Transverse colon (tissue), 4 donors: ENCODE data around the gene HLA-DRA. TPM values are rescaled to one million over a fixed set of nuclear protein-coding genes. Genes with fewer than 3 reads are reported as not detected.

Source experiments
- DNase-seq: peaks from one replicate; pipeline ENCODE4 v3.0.0-alpha.2; 2019
- H3K27ac ChIP-seq, 4 donors: fragments of 200-600 bp; sonication (generic); 2 replicates each; pipeline ENCODE4 v1.5.1; 2016 to 2018; ENCODE audit warnings: inconsistent platforms in 4 of 4
- H3K27me3 ChIP-seq: fragments of 200-600 bp; sonication (generic); 2 replicates; pipeline ENCODE4 v1.5.1; 2017; ENCODE audit warnings: inconsistent platforms
- H3K36me3 ChIP-seq, 4 donors: fragments of 200-600 bp; sonication (generic); 2 replicates each; pipeline ENCODE4 v1.5.1; 2017 to 2019; ENCODE audit warnings: inconsistent platforms in 4 of 4
- H3K4me1 ChIP-seq, 4 donors: fragments of 200-600 bp; sonication (generic); 2 replicates each; pipeline ENCODE4 v1.5.1; 2017 to 2020; ENCODE audit warnings: inconsistent platforms in 4 of 4
- H3K4me3 ChIP-seq, 4 donors: fragments of 200-600 bp; sonication (generic); 1 replicate in 1 of 4; 2 replicates in 3 of 4; pipeline versions ENCODE4 v1.5.1 to v1.6.1; 2017 to 2019; ENCODE audit warnings: inconsistent platforms in 4 of 4
- H3K9me3 ChIP-seq, 2 donors: fragments of 200-600 bp; sonication (generic); 2 replicates each; pipeline ENCODE4 v1.5.1; 2017 to 2019; ENCODE audit warnings: inconsistent platforms in 2 of 2
- CTCF ChIP-seq, 5 experiments: fragments of 200-600 bp in 3 of 5; fragments of 450-650 bp in 2 of 5; sonication (generic) in 3 of 5; IDR thresholded peaks; 1 replicate in 2 of 5; 2 replicates in 3 of 5; pipeline ENCODE4 v1.5.1; 2016 to 2017; ENCODE audit warnings: antibody characterized with exemption in 5 of 5, inconsistent platforms in 3 of 5, mild to moderate bottlenecking in 2 of 5, moderate library complexity in 1 of 5
- EP300 ChIP-seq: sonication (generic); formaldehyde crosslinking; IDR thresholded peaks from one replicate; pipeline ENCODE4 v1.6.1; 2017; ENCODE audit warnings: antibody characterized with exemption, low read depth
- POLR2A ChIP-seq: fragments of 450-650 bp; IDR thresholded peaks from one replicate; pipeline ENCODE4 v1.6.1; 2016; ENCODE audit warnings: antibody characterized with exemption, mild to moderate bottlenecking, moderate library complexity
- POLR2AphosphoS5 ChIP-seq, 3 donors: sonication (generic); formaldehyde crosslinking; IDR thresholded peaks; one replicate each; pipeline ENCODE4 v1.6.1; 2016; ENCODE audit warnings: antibody characterized with exemption in 3 of 3
- WGBS, 2 donors: methylation state at CpG; one replicate each; pipeline ENCODE4 v1.1.5; 2018; ENCODE audit warnings: low coverage in 1 of 2; 5-methylcytosine and 5-hydroxymethylcytosine counted together
- in situ Hi-C, 4 donors: fragments of 200-750 bp; cut with MboI; loops; one replicate each; pipeline versions ENCODE4 v1.15.0 to v1.15.1; 2017; ENCODE audit warnings: low sequenced_read_pairs in 3 of 4, low pct_ligation_motif_present in 1 of 4, low pct_unique_long_range_greater_than_20kb in 1 of 4
- intact Hi-C: fragments of 100-400 bp; cut with DNase I; formaldehyde crosslinking; loops from one replicate; pipeline ENCODE4 v1.15.1; 2023; ENCODE audit warnings: low total_unique reads
- total RNA-seq, 4 donors: library from RNA; depleted of rRNA; stranded (reverse); fragments of >200 nt; gene quantifications; one replicate each; pipeline ENCODE4 v1.1.0, GENCODE V29; 2016

Gene HLA-DRA
- total RNA-seq, 4 donors from 2014 or later: 37.0 to 202 (median 132) TPM

GRCh38 chr6:32439139-32439538 lies 548 bp upstream of the HLA-DRA start:
- intact Hi-C loops (no loop called here), in situ Hi-C loops (no loop called here)
- no peak for DNase-seq
- peaks cover 5% of the 10 kb centered on the region for H3K27me3 ChIP-seq
- H3K36me3 ChIP-seq: no peaks in the 10 kb centered on the region
- H3K4me3 ChIP-seq: no peak overlapping the region
- 56 to 61% methylated on average over 1 of the region's 1 CpG for WGBS, 2 donors
- TF ChIP-seq POLR2AphosphoS5 (IDR thresholded peaks at IDR 0.05) (no peak), CTCF (IDR thresholded peaks at IDR 0.05) (no peak), EP300 (no peak), POLR2A (no peak)
- no peaks in the 10 kb centered on the region for H3K4me1 ChIP-seq
- H3K9me3 ChIP-seq: no peaks in the 10 kb centered on the region
- H3K27ac ChIP-seq: peak overlapping the region in 3 of 4 donors; percentile 9 to 53 (median 44)

- in situ Hi-C loops: no loop called here
- H3K27ac ChIP-seq: no peak overlapping the region
- 67 to 87% methylated on average over 4 to 7 of the region's 7 CpGs for WGBS, 2 donors
- DNase-seq: no peak
- H3K4me1 ChIP-seq: no peaks in the 10 kb centered on the region
- intact Hi-C loops: no loop called here
- H3K4me3 ChIP-seq: no peak overlapping the region
- H3K9me3 ChIP-seq: no peaks in the 10 kb centered on the region
- H3K36me3 ChIP-seq: no peaks in the 10 kb centered on the region
- H3K27me3 ChIP-seq: peaks cover 5% of the 10 kb centered on the region
- TF ChIP-seq EP300 (no peak), POLR2AphosphoS5 (IDR thresholded peaks at IDR 0.05) (no peak), POLR2A (no peak), CTCF (IDR thresholded peaks at IDR 0.05) (no peak)
Measured at GRCh38 chr6:32442243-32442667, 2.6 kb downstream of the HLA-DRA start.

- no peaks in the 10 kb centered on the region for H3K9me3 ChIP-seq
- 77 to 81% methylated on average over 6 to 8 of the region's 8 CpGs for WGBS, 2 donors
- no peaks in the 10 kb centered on the region for H3K36me3 ChIP-seq
- in situ Hi-C loops (no loop called here), intact Hi-C loops (no loop called here)
- TF ChIP-seq EP300: no peak
- TF ChIP-seq CTCF (IDR thresholded peaks at IDR 0.05): no peak
- TF ChIP-seq POLR2AphosphoS5 (IDR thresholded peaks at IDR 0.05): no peak
- TF ChIP-seq POLR2A: no peak
- no peaks in the 10 kb centered on the region for H3K4me1 ChIP-seq
- no peak overlapping the region for H3K27ac ChIP-seq
- H3K27me3 ChIP-seq: peaks cover 5% of the 10 kb centered on the region
- no peak overlapping the region for H3K4me3 ChIP-seq
- DNase-seq: no peak
Measured at GRCh38 chr6:32442977-32443552, 3.4 kb downstream of the HLA-DRA start.

GRCh38 chr6:32444433-32444832 lies 4.7 kb downstream of the HLA-DRA start:
- 67 to 92% methylated on average over 2 of the region's 2 CpGs for WGBS, 2 donors
- DNase-seq: no peak
- no peaks in the 10 kb centered on the region for H3K4me1 ChIP-seq
- in situ Hi-C loops: no loop called here
- H3K36me3 ChIP-seq: no peaks in the 10 kb centered on the region
- intact Hi-C loops: no loop called here
- no peak for TF ChIP-seq EP300
- no peak for TF ChIP-seq POLR2A
- no peak for TF ChIP-seq POLR2AphosphoS5 (IDR thresholded peaks at IDR 0.05)
- TF ChIP-seq CTCF (IDR thresholded peaks at IDR 0.05): no peak
- H3K27me3 ChIP-seq: peaks cover 1% of the 10 kb centered on the region
- H3K9me3 ChIP-seq: no peaks in the 10 kb centered on the region
- H3K27ac ChIP-seq: no peak overlapping the region
- no peak overlapping the region for H3K4me3 ChIP-seq
